NCI-H510A treated with DMSO at 0.1 percent for 48 hours (cell line): ENCODE results near the gene YKT6.
A peak's percentile ranks its signal among the peaks of the same experiment; 100 is the strongest.

Source experiments
- DNase-seq: peaks from one replicate; lab custom pipeline; 2025; lab: John Stamatoyannopoulos, UW

Gene YKT6

GRCh38 chr7:44218418-44219201 is 17.8 kb downstream of the YKT6 start:
- peak; percentile 12 for DNase-seq

GRCh38 chr7:44219371-44220045 is 18.7 kb downstream of the YKT6 start:
- DNase-seq = no peak

- DNase-seq = no peak
These were observed 19.2 kb downstream of the YKT6 start for GRCh38 chr7:44220046-44220357.

- no peak for DNase-seq
These were observed 19.8 kb downstream of the YKT6 start for GRCh38 chr7:44220358-44221112.

GRCh38 chr7:44221231-44221791 is 20.5 kb downstream of the YKT6 start:
- DNase-seq = no peak

- DNase-seq = no peak
These were observed 21.3 kb downstream of the YKT6 start for GRCh38 chr7:44222074-44222473.

- DNase-seq = no peak
These were observed 22.0 kb downstream of the YKT6 start for GRCh38 chr7:44222776-44223261.

- peak; percentile 87 for DNase-seq
These were observed 22.7 kb downstream of the YKT6 start for GRCh38 chr7:44223362-44224079.

- peak; percentile 50 for DNase-seq
These were observed 23.5 kb downstream of the YKT6 start for GRCh38 chr7:44224080-44224973.

- no peak for DNase-seq
These were observed 24.3 kb downstream of the YKT6 start for GRCh38 chr7:44224974-44225565.

- DNase-seq = peak; percentile 36
These were observed 25.0 kb downstream of the YKT6 start for GRCh38 chr7:44225566-44226395.

GRCh38 chr7:44226396-44226753 is 25.6 kb downstream of the YKT6 start:
- DNase-seq = no peak

- no peak for DNase-seq
These were observed 27.1 kb downstream of the YKT6 start for GRCh38 chr7:44227911-44228310.

GRCh38 chr7:44228571-44229350 is 28.0 kb downstream of the YKT6 start:
- no peak for DNase-seq

- no peak for DNase-seq
These were observed 28.8 kb downstream of the YKT6 start for GRCh38 chr7:44229546-44230105.

- no peak for DNase-seq
These were observed 29.5 kb downstream of the YKT6 start for GRCh38 chr7:44230286-44230685.

- DNase-seq = no peak
These were observed 30.3 kb downstream of the YKT6 start for GRCh38 chr7:44231088-44231487.

- no peak for DNase-seq
These were observed 31.6 kb downstream of the YKT6 start for GRCh38 chr7:44232396-44232795.
